ENCODE measurements around the gene MXRA8. TPM values are rescaled to one million over a fixed set of nuclear protein-coding genes. Genes with fewer than 3 reads are reported as not detected.
A peak's percentile ranks its signal among the peaks of the same experiment; 100 is the strongest.
"Not testable (repeated sequence)": the region's sequence is repeated elsewhere in the genome, so short reads cannot be mapped to it uniquely, and the experiment has no call there.

MXRA8 gene
- total RNA-seq, 1 donor from 2014 or later = 78.1 TPM

GRCh38 chr1:1373051-1373814 lies 14.9 kb upstream of the MXRA8 start:
- no peak for DNase-seq (ENCODE audit: extremely low spot score, unreplicated experiment)
- Mint-ChIP-seq H3K27me3 (peaks cover 3% of the 10 kb centered on the region), H3K36me3 (peaks cover 4% of the 10 kb centered on the region), H3K4me3 (peak overlapping the region; percentile 97), H3K4me1 (ENCODE audit: unreplicated experiment) (peaks cover 4% of the 10 kb centered on the region), H3K27ac (no peak overlapping the region), H3K9me3 (no peaks in the 10 kb centered on the region)
- no peak for TF ChIP-seq CTCF (conservative IDR thresholded peaks at IDR 0.05)

- H3K4me3 Mint-ChIP-seq = peak overlapping the region; percentile 68
- DNase-seq (ENCODE audit: extremely low spot score, unreplicated experiment) = peak; percentile 85
- peaks cover 3% of the 10 kb centered on the region for H3K27me3 Mint-ChIP-seq
Measured at GRCh38 chr1:1371746-1372711, 13.7 kb upstream of the MXRA8 start.

GRCh38 chr1:1371364-1371745 lies 13.0 kb upstream of the MXRA8 start:
- no peak for TF ChIP-seq CTCF (conservative IDR thresholded peaks at IDR 0.05)
- DNase-seq (ENCODE audit: extremely low spot score, unreplicated experiment) = no peak
- Mint-ChIP-seq H3K4me3 (no peak overlapping the region), H3K27me3 (peaks cover 3% of the 10 kb centered on the region), H3K36me3 (peaks cover 4% of the 10 kb centered on the region), H3K27ac (no peak overlapping the region), H3K9me3 (no peaks in the 10 kb centered on the region), H3K4me1 (ENCODE audit: unreplicated experiment) (peaks cover 4% of the 10 kb centered on the region)

More at GRCh38 chr1:1371746-1372711, 13.7 kb upstream of the MXRA8 start:
- peaks cover 4% of the 10 kb centered on the region for H3K4me1 Mint-ChIP-seq (ENCODE audit: unreplicated experiment)
- no peaks in the 10 kb centered on the region for H3K9me3 Mint-ChIP-seq
- no peak overlapping the region for H3K27ac Mint-ChIP-seq
- peaks cover 4% of the 10 kb centered on the region for H3K36me3 Mint-ChIP-seq
- TF ChIP-seq CTCF (conservative IDR thresholded peaks at IDR 0.05) = peak; percentile 92

GRCh38 chr1:1370771-1371300 lies 12.5 kb upstream of the MXRA8 start:
- DNase-seq (ENCODE audit: extremely low spot score, unreplicated experiment) = no peak
- no peaks in the 10 kb centered on the region for H3K9me3 Mint-ChIP-seq
- H3K4me3 Mint-ChIP-seq = no peak overlapping the region
- peaks cover 4% of the 10 kb centered on the region for H3K4me1 Mint-ChIP-seq (ENCODE audit: unreplicated experiment)
- no peak for TF ChIP-seq CTCF (conservative IDR thresholded peaks at IDR 0.05)
- peaks cover 3% of the 10 kb centered on the region for H3K27me3 Mint-ChIP-seq
- H3K36me3 Mint-ChIP-seq = peaks cover 4% of the 10 kb centered on the region
- no peak overlapping the region for H3K27ac Mint-ChIP-seq

GRCh38 chr1:1370094-1370493 lies 11.7 kb upstream of the MXRA8 start:
- not testable (repeated sequence) for H3K9me3 Mint-ChIP-seq; H3K27ac Mint-ChIP-seq; H3K4me3 Mint-ChIP-seq; H3K36me3 Mint-ChIP-seq; H3K27me3 Mint-ChIP-seq; H3K4me1 Mint-ChIP-seq (ENCODE audit: unreplicated experiment); DNase-seq (ENCODE audit: extremely low spot score, unreplicated experiment)

All from type B pancreatic cell (in vitro differentiated cells).